Hepatocyte (in vitro differentiated cells): Measurements from ENCODE around the gene MET.

Experiments
- EZH2 ChIP-seq: fragments of 200-600 bp; sonication (generic); IDR thresholded peaks from 2 replicates; pipeline ENCODE4 v1.6.1; 2016; ENCODE audit warnings: antibody characterized with exemption, mild to moderate bottlenecking, borderline replicate concordance
- TF ChIP-seq, protein P1 (sequence below): fragments of 200-600 bp; sonication (generic); IDR thresholded peaks from 2 replicates; pipeline ENCODE4 v1.5.1; 2016; ENCODE audit warnings: antibody characterized with exemption, mild to moderate bottlenecking; ENCODE audit not compliant: poor library complexity

GRCh38 chr7:116670409-116671015 lies 1.5 kb upstream of the MET start:
- TF ChIP-seq, protein P1, sequence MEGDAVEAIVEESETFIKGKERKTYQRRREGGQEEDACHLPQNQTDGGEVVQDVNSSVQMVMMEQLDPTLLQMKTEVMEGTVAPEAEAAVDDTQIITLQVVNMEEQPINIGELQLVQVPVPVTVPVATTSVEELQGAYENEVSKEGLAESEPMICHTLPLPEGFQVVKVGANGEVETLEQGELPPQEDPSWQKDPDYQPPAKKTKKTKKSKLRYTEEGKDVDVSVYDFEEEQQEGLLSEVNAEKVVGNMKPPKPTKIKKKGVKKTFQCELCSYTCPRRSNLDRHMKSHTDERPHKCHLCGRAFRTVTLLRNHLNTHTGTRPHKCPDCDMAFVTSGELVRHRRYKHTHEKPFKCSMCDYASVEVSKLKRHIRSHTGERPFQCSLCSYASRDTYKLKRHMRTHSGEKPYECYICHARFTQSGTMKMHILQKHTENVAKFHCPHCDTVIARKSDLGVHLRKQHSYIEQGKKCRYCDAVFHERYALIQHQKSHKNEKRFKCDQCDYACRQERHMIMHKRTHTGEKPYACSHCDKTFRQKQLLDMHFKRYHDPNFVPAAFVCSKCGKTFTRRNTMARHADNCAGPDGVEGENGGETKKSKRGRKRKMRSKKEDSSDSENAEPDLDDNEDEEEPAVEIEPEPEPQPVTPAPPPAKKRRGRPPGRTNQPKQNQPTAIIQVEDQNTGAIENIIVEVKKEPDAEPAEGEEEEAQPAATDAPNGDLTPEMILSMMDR, result no peak
- no peak for TF ChIP-seq EZH2
